DND-41 (cell line): Measurements from ENCODE around the gene TAF13.

Experiments
- ATAC-seq: fragments of 200-7000 bp; cut with Tn5 transposase; 3 replicates; pipeline ENCODE4 v1.9.1; 2021; ENCODE audit warnings: low read depth; ENCODE audit not compliant: insufficient read depth
- DNase-seq: peaks from one replicate; pipeline ENCODE4 v3.0.0-alpha.2; 2020
- H2AFZ ChIP-seq: 2 replicates; pipeline ENCODE4 v1.6.0; 2012; ENCODE audit warnings: low read depth, low read length
- H3K27ac ChIP-seq: 2 replicates; pipeline ENCODE4 v1.5.1; 2012; ENCODE audit warnings: low read length, inconsistent platforms
- H3K27me3 ChIP-seq: fragments of 200-600 bp; sonication (generic); 2 replicates; pipeline ENCODE4 v1.6.0; 2012; ENCODE audit warnings: low read length, mild to moderate bottlenecking, inconsistent platforms; ENCODE audit not compliant: insufficient read depth, poor library complexity
- H3K36me3 ChIP-seq: 2 replicates; pipeline ENCODE4 v1.5.1; 2012; ENCODE audit warnings: low read length, inconsistent platforms; ENCODE audit not compliant: insufficient read depth
- H3K4me1 ChIP-seq: 2 replicates; pipeline ENCODE4 v1.5.1; 2012; ENCODE audit warnings: mild to moderate bottlenecking, low read length; ENCODE audit not compliant: insufficient read depth
- H3K4me2 ChIP-seq: 2 replicates; pipeline ENCODE4 v1.6.0; 2012; ENCODE audit warnings: mild to moderate bottlenecking, moderate library complexity, low read length, inconsistent platforms; ENCODE audit not compliant: insufficient read depth
- H3K4me3 ChIP-seq, 2 experiments: fragments of 200-600 bp in 1 of 2; shearing (Covaris generic) in 1 of 2; 2 replicates each; pipeline ENCODE4 v1.5.1; 2012 to 2016; ENCODE audit warnings: inconsistent platforms in 2 of 2, low read length in 2 of 2, mild to moderate bottlenecking in 2 of 2, low read depth in 1 of 2, moderate library complexity in 1 of 2
- H3K79me2 ChIP-seq: 2 replicates; pipeline ENCODE4 v1.6.0; 2012; ENCODE audit warnings: low read length, inconsistent platforms; ENCODE audit not compliant: insufficient read depth
- H3K9ac ChIP-seq: 2 replicates; pipeline ENCODE4 v1.6.0; 2012; ENCODE audit warnings: low read depth, mild to moderate bottlenecking, inconsistent platforms, low read length, moderate library complexity
- H3K9me3 ChIP-seq: 2 replicates; pipeline ENCODE4 v1.5.1; 2012; ENCODE audit warnings: low read length, moderate library complexity, mild to moderate bottlenecking, inconsistent platforms; ENCODE audit not compliant: insufficient read depth, severe bottlenecking
- H4K20me1 ChIP-seq: 2 replicates; pipeline ENCODE4 v1.6.0; 2012; ENCODE audit warnings: low read length; ENCODE audit not compliant: insufficient read depth
- EZH2 ChIP-seq: IDR thresholded peaks from 3 replicates; pipeline ENCODE4 v1.6.1; 2012; ENCODE audit warnings: borderline replicate concordance, low read depth, mild to moderate bottlenecking, moderate library complexity, low read length, inconsistent platforms; ENCODE audit not compliant: severe bottlenecking
- TF ChIP-seq, protein P1 (sequence below): IDR thresholded peaks from 2 replicates; pipeline ENCODE4 v1.5.1; 2012; ENCODE audit warnings: borderline replicate concordance, low read length, moderate library complexity, mild to moderate bottlenecking; ENCODE audit not compliant: poor library complexity, severe bottlenecking; ENCODE audit errors: extremely low read depth

TAF13 gene

DNA sequence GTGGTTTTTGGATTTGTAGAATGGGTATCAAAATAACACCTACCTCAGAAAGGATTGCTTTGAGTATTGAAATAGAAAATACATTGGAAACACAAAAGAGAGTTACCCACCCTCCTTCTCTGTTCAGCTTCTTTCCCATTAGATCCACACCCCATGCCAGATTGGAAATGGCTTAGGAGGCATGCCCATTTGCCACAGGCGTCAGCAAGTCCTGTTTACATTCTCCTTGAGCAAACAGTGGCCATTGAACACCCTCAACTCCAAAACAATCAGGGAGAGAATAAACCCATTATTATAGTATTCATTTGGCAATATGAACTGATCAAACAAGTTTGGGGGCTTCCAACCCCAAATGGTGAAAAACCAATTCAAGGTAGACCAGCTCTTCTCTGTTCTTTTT, 40.5 kb upstream of the TAF13 start:
- ATAC-seq (no peak), DNase-seq (no peak)
- Histone ChIP-seq H4K20me1 (no peaks in the 10 kb centered on the region), H3K4me3 (no peak overlapping the region), H3K27me3 (peaks cover 41% of the 10 kb centered on the region), H2AFZ (no peak overlapping the region), H3K4me1 (peaks cover 10% of the 10 kb centered on the region), H3K36me3 (no peaks in the 10 kb centered on the region), H3K27ac (no peak overlapping the region), H3K4me2 (no peak overlapping the region), H3K9ac (no peak overlapping the region), H3K9me3 (no peaks in the 10 kb centered on the region), H3K79me2 (no peaks in the 10 kb centered on the region)
- TF ChIP-seq, protein P1, sequence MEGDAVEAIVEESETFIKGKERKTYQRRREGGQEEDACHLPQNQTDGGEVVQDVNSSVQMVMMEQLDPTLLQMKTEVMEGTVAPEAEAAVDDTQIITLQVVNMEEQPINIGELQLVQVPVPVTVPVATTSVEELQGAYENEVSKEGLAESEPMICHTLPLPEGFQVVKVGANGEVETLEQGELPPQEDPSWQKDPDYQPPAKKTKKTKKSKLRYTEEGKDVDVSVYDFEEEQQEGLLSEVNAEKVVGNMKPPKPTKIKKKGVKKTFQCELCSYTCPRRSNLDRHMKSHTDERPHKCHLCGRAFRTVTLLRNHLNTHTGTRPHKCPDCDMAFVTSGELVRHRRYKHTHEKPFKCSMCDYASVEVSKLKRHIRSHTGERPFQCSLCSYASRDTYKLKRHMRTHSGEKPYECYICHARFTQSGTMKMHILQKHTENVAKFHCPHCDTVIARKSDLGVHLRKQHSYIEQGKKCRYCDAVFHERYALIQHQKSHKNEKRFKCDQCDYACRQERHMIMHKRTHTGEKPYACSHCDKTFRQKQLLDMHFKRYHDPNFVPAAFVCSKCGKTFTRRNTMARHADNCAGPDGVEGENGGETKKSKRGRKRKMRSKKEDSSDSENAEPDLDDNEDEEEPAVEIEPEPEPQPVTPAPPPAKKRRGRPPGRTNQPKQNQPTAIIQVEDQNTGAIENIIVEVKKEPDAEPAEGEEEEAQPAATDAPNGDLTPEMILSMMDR: no peak
- TF ChIP-seq EZH2: no peak

GRCh38 chr1:109115685-109116084, 39.9 kb upstream of the TAF13 start:
- DNase-seq: no peak
- no peak overlapping the region for H3K4me2 ChIP-seq

DNA sequence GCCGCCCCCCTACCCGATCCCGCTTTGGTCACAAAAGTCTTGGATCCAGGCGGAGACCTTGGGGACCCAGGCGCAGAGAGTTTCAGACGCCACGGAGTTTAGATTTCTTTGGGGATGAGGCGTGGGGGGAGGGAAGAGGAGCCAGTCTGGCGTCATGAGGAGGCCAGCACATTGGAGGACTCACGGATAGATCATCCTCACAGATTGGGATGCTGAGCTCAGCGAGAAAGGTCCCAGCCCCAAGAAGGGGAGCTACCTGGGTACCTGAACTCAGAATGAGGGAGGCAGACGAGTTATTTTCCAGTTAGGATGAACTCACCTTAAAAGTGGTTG, 38.5 kb upstream of the TAF13 start:
- H3K9ac ChIP-seq: no peak overlapping the region

More at GRCh38 chr1:109115685-109116084, 39.9 kb upstream of the TAF13 start:
- Histone ChIP-seq H3K36me3 (no peaks in the 10 kb centered on the region), H4K20me1 (no peaks in the 10 kb centered on the region), H3K4me3 (no peak overlapping the region), H3K27me3 (peaks cover 43% of the 10 kb centered on the region), H3K27ac (no peak overlapping the region), H3K9ac (no peak overlapping the region), H3K4me1 (peaks cover 10% of the 10 kb centered on the region), H3K79me2 (no peaks in the 10 kb centered on the region), H3K9me3 (no peaks in the 10 kb centered on the region), H2AFZ (no peak overlapping the region)
- ATAC-seq: no peak
- TF ChIP-seq EZH2: no peak
- TF ChIP-seq, protein P1: no peak

More for the DNA sequence above, 38.5 kb upstream of the TAF13 start:
- Histone ChIP-seq H3K27me3 (peaks cover 48% of the 10 kb centered on the region), H2AFZ (no peak overlapping the region), H3K4me2 (no peak overlapping the region), H3K27ac (no peak overlapping the region), H3K9me3 (no peaks in the 10 kb centered on the region), H4K20me1 (no peaks in the 10 kb centered on the region; the same call in 1 of the 2 replicates), H3K4me1 (peaks cover 10% of the 10 kb centered on the region), H3K4me3 (no peak overlapping the region), H3K79me2 (no peaks in the 10 kb centered on the region), H3K36me3 (no peaks in the 10 kb centered on the region)
- TF ChIP-seq EZH2: no peak
- TF ChIP-seq, protein P1: no peak
- DNase-seq (no peak), ATAC-seq (no peak)
